Measurements from ENCODE around the gene GPSM3.
"Not testable (repeated sequence)": the region's sequence is repeated elsewhere in the genome, so short reads cannot be mapped to it uniquely, and the experiment has no call there.

Gene GPSM3

DNA sequence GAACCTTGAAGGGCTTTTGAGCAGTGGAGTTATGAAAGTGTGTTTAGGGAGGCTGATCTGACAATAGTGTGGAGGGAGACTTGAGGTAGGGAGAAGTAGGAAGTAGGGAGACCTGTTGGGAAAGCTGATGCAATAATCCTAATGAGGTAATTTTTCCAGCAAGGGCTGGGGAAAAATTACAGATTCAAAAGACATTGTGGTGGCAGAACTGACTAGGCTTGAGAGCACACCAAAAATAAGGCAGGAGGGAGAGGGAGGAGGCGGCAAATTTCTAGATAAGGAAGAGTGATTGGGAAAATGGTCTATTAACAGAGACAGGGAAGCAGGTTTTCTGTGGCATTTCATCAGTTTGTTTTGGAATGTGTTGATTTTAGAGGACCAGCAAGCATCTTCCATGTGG lies 46.2 kb downstream of the GPSM3 start:
- Mint-ChIP-seq H3K4me1 (ENCODE audit: low read depth) (peaks cover 28% of the 10 kb centered on the region), H3K27me3 (peaks cover 31% of the 10 kb centered on the region), H3K9me3 (no peaks in the 10 kb centered on the region), H3K36me3 (ENCODE audit: low read depth) (no peaks in the 10 kb centered on the region), H3K4me3 (no peak overlapping the region), H3K27ac (peak overlapping the region; percentile 2)

DNA sequence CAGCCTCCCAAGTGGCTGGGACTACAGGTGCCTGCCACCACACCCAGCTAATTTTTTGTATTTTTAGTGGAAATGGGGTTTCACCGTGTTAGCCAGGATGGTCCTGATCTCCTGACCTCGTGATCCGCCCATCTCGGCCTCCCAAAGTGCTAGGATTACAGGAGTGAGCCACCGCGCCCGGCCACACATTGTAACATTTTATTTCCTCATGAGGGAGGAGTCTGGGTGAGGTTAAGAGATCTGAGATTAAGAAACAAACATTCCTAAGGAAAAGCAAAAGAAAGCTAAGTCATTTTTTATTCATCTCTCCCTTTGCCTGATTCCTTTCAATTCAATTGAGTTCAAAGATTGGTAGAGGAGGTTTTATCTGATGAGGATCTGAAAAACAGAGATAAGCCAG lies 48.2 kb downstream of the GPSM3 start:
- H3K9me3 Mint-ChIP-seq; H3K27ac Mint-ChIP-seq; H3K4me3 Mint-ChIP-seq; H3K36me3 Mint-ChIP-seq (ENCODE audit: low read depth): not testable (repeated sequence)
- Mint-ChIP-seq H3K4me1 (ENCODE audit: low read depth) (peaks cover 15% of the 10 kb centered on the region), H3K27me3 (peaks cover 24% of the 10 kb centered on the region)

All from stimulated activated naive CD8-positive, alpha-beta T cell treated with anti-CD3 and anti-CD28 coated beads, Interleukin-15, Interleukin-2, amounts not matched to agents 100 ng/mL and 50 ng/mL, for 24 hours (primary cell).